Adrenal gland (tissue), 12 donors: ENCODE measurements around the gene C1GALT1C1L. TPM values are rescaled to one million over a fixed set of nuclear protein-coding genes. Genes with fewer than 3 reads are reported as not detected.
"Not testable (repeated sequence)": the region's sequence is repeated elsewhere in the genome, so short reads cannot be mapped to it uniquely, and the experiment has no call there.

Experiments used
- DNase-seq, 7 donors: peaks; one replicate each; pipeline ENCODE4 v3.0.0-alpha.2; 2019 to 2020
- H3K27ac ChIP-seq, 5 donors: fragments of 200-600 bp; sonication (generic) in 4 of 5; 1 replicate in 3 of 5; 2 replicates in 2 of 5; pipeline versions ENCODE4 v1.5.1 to v1.8.0; 2016 to 2020; ENCODE audit warnings: mild to moderate bottlenecking in 1 of 5
- H3K27me3 ChIP-seq: fragments of 200-600 bp; 2 replicates; pipeline ENCODE4 v1.8.0; 2021
- H3K36me3 ChIP-seq, 2 donors: fragments of 200-600 bp; replicated peaks in 1 of 2; 1 replicate in 1 of 2; 2 replicates in 1 of 2; pipeline versions ENCODE4 v1.5.1 to v1.8.0; 2018 to 2022
- H3K4me1 ChIP-seq, 2 donors: fragments of 200-600 bp; replicated peaks in 1 of 2; 1 replicate in 1 of 2; 2 replicates in 1 of 2; pipeline versions ENCODE4 v1.5.1 to v1.8.0; 2018 to 2021
- H3K4me3 ChIP-seq, 4 donors: fragments of 200-600 bp; sonication (generic) in 3 of 4; one replicate each; pipeline ENCODE4 v1.5.1; 2016 to 2018
- H3K9me3 ChIP-seq, 3 donors: fragments of 200-600 bp; sonication (generic) in 1 of 3; replicated peaks in 1 of 3; 1 replicate in 2 of 3; 2 replicates in 1 of 3; pipeline versions ENCODE4 v1.5.1 to v1.8.0; 2016 to 2021
- POLR2A ChIP-seq, 2 donors: fragments of 450-650 bp; IDR thresholded peaks; one replicate each; pipeline ENCODE4 v1.6.1; 2017; ENCODE audit warnings: antibody characterized with exemption in 2 of 2, mild to moderate bottlenecking in 2 of 2, moderate library complexity in 1 of 2
- WGBS, 4 donors: extraction: QIAGEN DNeasy Blood & Tissue Kit in 2 of 4; methylation state at CpG; one replicate each; pipeline versions ENCODE4 v1.1.5 to v1.1.7; 2013 to 2017; 5-methylcytosine and 5-hydroxymethylcytosine counted together
- intact Hi-C, 2 donors: fragments of 100-400 bp; cut with DNase I; formaldehyde crosslinking; loops; one replicate each; pipeline versions ENCODE4 v1.14.1 to v1.15.0; 2022 to 2023
- polyA plus RNA-seq, 3 donors: library from polyadenylated mRNA; stranded (reverse); fragments of 200-250 nt in 2 of 3; fragments of 350-450 nt in 1 of 3; fragmentation: Illumina TruSeq in 1 of 3; extraction: RNeasy Lipid Tissue Mini Kit (QIAGEN cat#74804) in 1 of 3; gene quantifications; one replicate each; pipeline ENCODE4 v1.2.3, GENCODE V29; 2013 to 2014
- total RNA-seq, 9 donors: library from RNA; depleted of rRNA in 4 of 9; stranded (reverse); fragments of >200 nt in 4 of 9; fragments of 120-200 nt in 1 of 9; fragmentation: NEBNext Ultra II Directional in 1 of 9; extraction: Animal tissue kit (Norgen Biotek cat#: 25700) in 1 of 9; gene quantifications; one replicate each; pipeline versions ENCODE4 v1.1.0 to v1.2.4, GENCODE V29; 2013 to 2023
- TF ChIP-seq, protein P1 (sequence below), 6 experiments: fragments of 450-650 bp in 4 of 6; fragments of 200-600 bp in 2 of 6; sonication (generic) in 1 of 6; IDR thresholded peaks; 1 replicate in 5 of 6; 2 replicates in 1 of 6; pipeline versions ENCODE4 v1.5.1 to v1.8.0; 2016 to 2021; ENCODE audit warnings: antibody characterized with exemption in 6 of 6, mild to moderate bottlenecking in 2 of 6, moderate library complexity in 1 of 6
- donor health status: healthy with polysubstance abuse.
- donor health status: Bipolar disorder and iron deficiency.
- donor health status: DM: yes; HTN: yes; CAD: no.
- donor health status: DM: no; HTN: no; CAD: no.
- donor health status: DM: no; HTN: no; CAD: no.
- donor health status: DM: yes; HTN: yes; CAD: no.

C1GALT1C1L gene
- total and polyA plus RNA-seq, 12 donors = 0.71 to 4.0 (median 1.9) TPM

- Histone ChIP-seq H3K27me3 (no peaks in the 10 kb centered on the region), H3K36me3 (no peaks in the 10 kb centered on the region), H3K9me3 (no peaks in the 10 kb centered on the region), H3K4me1 (peaks cover 0 to 12% of the 10 kb centered on the region in 2 donors), H3K27ac (no peak overlapping the region), H3K4me3 (no peak overlapping the region)
- intact Hi-C loops = no loop called here
- TF ChIP-seq, protein P1, sequence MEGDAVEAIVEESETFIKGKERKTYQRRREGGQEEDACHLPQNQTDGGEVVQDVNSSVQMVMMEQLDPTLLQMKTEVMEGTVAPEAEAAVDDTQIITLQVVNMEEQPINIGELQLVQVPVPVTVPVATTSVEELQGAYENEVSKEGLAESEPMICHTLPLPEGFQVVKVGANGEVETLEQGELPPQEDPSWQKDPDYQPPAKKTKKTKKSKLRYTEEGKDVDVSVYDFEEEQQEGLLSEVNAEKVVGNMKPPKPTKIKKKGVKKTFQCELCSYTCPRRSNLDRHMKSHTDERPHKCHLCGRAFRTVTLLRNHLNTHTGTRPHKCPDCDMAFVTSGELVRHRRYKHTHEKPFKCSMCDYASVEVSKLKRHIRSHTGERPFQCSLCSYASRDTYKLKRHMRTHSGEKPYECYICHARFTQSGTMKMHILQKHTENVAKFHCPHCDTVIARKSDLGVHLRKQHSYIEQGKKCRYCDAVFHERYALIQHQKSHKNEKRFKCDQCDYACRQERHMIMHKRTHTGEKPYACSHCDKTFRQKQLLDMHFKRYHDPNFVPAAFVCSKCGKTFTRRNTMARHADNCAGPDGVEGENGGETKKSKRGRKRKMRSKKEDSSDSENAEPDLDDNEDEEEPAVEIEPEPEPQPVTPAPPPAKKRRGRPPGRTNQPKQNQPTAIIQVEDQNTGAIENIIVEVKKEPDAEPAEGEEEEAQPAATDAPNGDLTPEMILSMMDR (IDR thresholded peaks at IDR 0.05) = no peak
- TF ChIP-seq POLR2A (IDR thresholded peaks at IDR 0.05) = no peak
- DNase-seq = no peak
Observed at GRCh38 chr2:43701111-43701510, 24.9 kb upstream of the C1GALT1C1L start.

DNA sequence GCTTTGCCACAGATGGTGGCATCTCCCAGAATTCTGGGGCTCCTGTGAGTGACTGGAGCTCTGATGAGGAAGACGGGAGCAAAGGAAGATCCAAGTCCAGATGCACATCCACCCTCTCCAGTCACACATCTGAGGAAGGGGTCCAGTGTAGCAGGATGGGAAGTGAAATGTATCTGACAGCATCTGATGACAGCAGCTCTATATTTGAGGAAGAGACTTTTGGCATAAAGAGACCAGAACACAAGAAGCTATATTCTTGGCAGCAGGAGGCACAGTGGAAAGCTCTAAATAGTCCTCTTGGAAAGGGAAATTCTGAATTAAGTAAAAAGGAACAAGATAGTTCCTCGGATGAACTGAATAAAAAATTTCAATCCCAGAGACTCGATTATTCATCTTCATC, 23.5 kb upstream of the C1GALT1C1L start:
- 75 to 82% (median 78%) methylated on average over 3 of the region's 3 CpGs for WGBS, 4 donors
- H3K36me3 ChIP-seq = no peaks in the 10 kb centered on the region
- DNase-seq = no peak
- no peak overlapping the region for H3K27ac ChIP-seq
- H3K4me3 ChIP-seq = no peak overlapping the region
- no peaks in the 10 kb centered on the region for H3K27me3 ChIP-seq
- no peaks in the 10 kb centered on the region for H3K9me3 ChIP-seq
- H3K4me1 ChIP-seq = peaks cover 0 to 12% of the 10 kb centered on the region in 2 donors
- intact Hi-C loops = no loop called here
- TF ChIP-seq, protein P1 (IDR thresholded peaks at IDR 0.05) = no peak
- TF ChIP-seq POLR2A (IDR thresholded peaks at IDR 0.05) = no peak

- H3K4me3 ChIP-seq, intact Hi-C loops, H3K27me3 ChIP-seq, H3K36me3 ChIP-seq, H3K9me3 ChIP-seq: not testable (repeated sequence)
- Histone ChIP-seq H3K27ac (peak overlapping the region in 1 of 5 donors; percentile 16), H3K4me1 (peaks cover 0 to 12% of the 10 kb centered on the region in 2 donors)
- WGBS, 4 donors = 56 to 61% (median 58%) methylated on average over 6 of the region's 6 CpGs
- DNase-seq = peak in 4 of 7 donors; percentile 8 to 55 (median 24)
Observed at GRCh38 chr2:43698140-43698539, 21.9 kb upstream of the C1GALT1C1L start.

DNA sequence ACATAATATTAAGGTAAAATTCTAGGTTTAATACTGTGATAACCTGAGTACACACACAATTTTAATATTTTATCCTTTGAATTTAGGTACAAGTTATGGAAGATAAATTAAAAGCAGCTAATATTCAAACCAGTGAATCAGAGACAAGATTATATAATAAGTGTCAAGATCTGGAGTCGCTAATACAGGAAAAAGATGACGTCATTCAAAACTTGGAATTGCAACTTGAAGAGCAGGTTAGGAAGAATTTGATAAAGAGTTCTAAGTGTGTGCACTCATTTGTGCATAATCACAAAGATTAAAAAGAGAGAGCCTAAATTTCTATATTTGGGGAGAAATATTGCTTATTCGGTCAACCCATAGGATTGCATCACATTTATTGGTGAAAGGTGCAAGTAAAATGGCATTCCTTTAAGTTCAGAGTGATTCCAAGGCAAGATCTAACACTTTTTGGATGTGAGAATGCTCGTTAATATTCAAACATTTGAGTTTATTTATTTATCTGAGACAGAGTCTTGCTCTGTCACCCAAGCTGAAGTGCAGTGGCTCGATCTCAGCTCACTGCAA, 16.3 kb upstream of the C1GALT1C1L start:
- Histone ChIP-seq H3K27me3 (no peaks in the 10 kb centered on the region), H3K4me1 (peaks cover 0 to 4% of the 10 kb centered on the region in 2 donors), H3K4me3 (no peak overlapping the region), H3K36me3 (no peaks in the 10 kb centered on the region), H3K9me3 (no peaks in the 10 kb centered on the region), H3K27ac (no peak overlapping the region)
- TF ChIP-seq, protein P1 (IDR thresholded peaks at IDR 0.05) = no peak
- TF ChIP-seq POLR2A (IDR thresholded peaks at IDR 0.05) = no peak
- intact Hi-C loops = no loop called here
- DNase-seq = no peak
- 89 to 93% (median 91%) methylated on average over 5 of the region's 5 CpGs for WGBS, 4 donors

DNA sequence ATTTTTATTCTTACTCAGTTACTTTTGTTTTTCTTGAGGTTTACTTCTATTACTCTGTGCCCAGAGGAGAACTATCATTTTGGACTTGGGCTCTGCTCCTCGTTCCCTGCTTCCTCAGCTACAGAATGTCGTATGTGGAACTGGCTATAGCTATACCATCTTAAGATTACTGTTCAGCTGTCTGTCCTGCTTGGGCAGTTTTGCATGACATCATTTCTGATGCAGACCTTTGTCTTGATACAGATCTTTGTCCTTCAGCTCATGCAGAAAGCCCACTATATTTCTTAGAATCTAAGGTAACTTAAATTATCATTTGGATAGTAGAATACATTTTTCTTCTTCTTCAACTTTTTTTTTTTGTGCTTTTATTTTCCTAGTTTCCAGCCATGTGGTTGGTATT, 13.8 kb upstream of the C1GALT1C1L start:
- intact Hi-C loops = no loop called here
- H3K4me3 ChIP-seq = no peak overlapping the region
- H3K9me3 ChIP-seq = no peaks in the 10 kb centered on the region
- no peak for TF ChIP-seq POLR2A (IDR thresholded peaks at IDR 0.05)
- TF ChIP-seq, protein P1 (IDR thresholded peaks at IDR 0.05) = no peak
- no peak overlapping the region for H3K27ac ChIP-seq
- H3K4me1 ChIP-seq = no peaks in the 10 kb centered on the region
- 79 to 85% (median 82%) methylated on average over 2 of the region's 2 CpGs for WGBS, 4 donors
- H3K27me3 ChIP-seq = no peaks in the 10 kb centered on the region
- H3K36me3 ChIP-seq = no peaks in the 10 kb centered on the region
- DNase-seq = no peak
